HTERT RPE-1 (cell line): Measurements from ENCODE around the gene SLC45A1.
"Not testable (repeated sequence)": the region's sequence is repeated elsewhere in the genome, so short reads cannot be mapped to it uniquely, and the experiment has no call there.

ENCODE experiments used
- in situ Hi-C: fragments of 300-500 bp; cut with MboI; formaldehyde crosslinking; loops from 4 replicates; pipeline ENCODE4 v1.14.3; 2020; ENCODE audit warnings: low sequenced_read_pairs

SLC45A1 gene

GRCh38 chr1:8317647-8318381 is at the start of gene SLC45A1:
Gene SLC45A1 (plus strand): TSS chr1:8318114. CDS start chr1:8324330, 6,216 bp downstream.
- in situ Hi-C loops: loop anchor here (25.0 kb wide), 1 partner anchor 331 kb away; no protein-coding TSS in a partner anchor

- in situ Hi-C loops: no loop called here
These were observed 44.9 kb upstream of the SLC45A1 start for GRCh38 chr1:8273036-8273435.

DNA sequence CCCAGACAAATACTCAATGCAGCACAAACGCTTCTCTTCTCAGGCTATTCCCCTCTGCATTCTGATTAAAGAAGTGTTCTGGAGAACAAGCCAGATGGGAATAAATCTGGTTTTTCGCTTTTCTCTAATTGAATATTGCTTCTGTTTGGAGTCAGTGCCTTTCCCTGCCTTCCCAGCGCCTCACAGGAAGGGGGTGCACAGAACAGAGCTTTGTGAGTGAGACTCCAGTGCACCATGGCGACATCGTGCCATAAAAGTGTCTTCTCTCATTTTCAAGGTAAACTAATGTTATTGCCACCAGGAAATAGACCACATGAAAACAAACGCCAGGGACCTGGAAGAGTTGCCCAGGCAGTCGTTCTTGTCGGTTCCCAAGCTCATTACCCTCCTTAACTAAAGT is 43.6 kb upstream of the SLC45A1 start:
- in situ Hi-C loops: no loop called here

DNA sequence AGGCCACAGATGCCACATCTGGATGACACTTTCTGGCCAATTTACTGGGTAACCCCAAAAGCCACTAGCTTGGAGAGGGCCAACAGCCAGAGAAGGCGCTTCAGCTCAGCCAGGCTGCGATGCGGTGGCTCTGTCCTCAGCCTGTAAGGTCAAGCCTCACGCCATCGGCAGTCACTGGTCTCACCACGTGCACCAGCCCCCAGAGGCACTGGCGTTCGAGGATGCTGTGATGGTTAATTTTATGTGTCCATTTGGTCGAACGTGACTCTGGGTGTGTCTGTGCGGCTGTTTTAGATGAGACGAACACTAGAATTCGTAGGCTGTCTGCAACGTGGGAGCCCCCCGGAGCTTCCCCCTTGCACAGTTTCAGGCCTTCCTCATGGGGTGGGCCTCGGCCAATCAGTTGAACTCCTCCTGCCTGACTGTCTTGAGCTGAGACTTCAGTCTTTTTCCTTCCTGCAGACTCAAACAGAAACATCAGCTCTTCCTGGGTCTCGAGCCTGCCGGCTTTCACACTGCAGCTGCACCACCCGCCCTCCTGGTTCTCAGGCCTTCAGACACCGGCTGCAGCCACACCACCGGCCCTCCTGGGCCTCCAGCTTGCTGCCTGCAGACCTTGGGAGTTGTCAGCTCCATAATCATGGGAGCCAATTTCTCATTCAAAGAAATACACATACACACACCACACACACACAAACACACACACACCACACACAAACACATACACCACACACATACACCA is 41.6 kb upstream of the SLC45A1 start:
- in situ Hi-C loops: no loop called here

DNA sequence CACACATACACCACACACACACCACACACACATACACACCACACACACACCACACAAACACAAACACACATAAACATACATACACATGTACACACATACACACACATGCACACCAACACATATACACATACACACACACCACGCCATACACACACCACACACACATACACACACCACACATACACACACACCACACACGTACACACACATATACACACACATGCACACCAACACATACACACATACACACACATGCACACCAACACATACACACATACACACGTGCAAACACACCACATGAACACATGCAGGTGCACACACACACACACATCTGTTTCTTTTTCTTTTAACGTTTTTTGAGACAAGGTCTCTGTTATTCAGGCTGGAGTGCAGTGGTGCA is 41.0 kb upstream of the SLC45A1 start:
- in situ Hi-C loops: no loop called here

DNA sequence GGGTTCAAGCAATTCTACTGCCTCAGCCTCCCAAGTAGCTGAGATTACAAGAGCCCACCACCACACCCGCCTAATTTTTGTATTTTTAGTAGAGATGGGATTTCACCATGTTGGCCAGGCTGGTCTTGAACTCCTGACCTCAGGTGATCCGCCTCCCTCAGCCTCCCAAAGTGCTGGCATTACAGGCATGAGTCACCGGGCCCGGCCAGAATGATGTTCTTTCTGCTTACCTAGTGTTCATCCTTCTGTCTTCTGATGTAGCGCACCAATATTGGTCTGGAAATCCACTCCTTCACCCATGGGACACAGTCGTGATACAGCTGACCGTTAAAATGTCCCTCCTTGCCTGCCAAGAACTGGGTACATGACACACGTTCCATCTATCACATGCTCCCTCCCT is 39.2 kb upstream of the SLC45A1 start:
- in situ Hi-C loops: not testable (repeated sequence)

GRCh38 chr1:8281843-8282509 is 35.9 kb upstream of the SLC45A1 start:
- in situ Hi-C loops: no loop called here

GRCh38 chr1:8283058-8283884 is 34.6 kb upstream of the SLC45A1 start:
- in situ Hi-C loops: no loop called here

DNA sequence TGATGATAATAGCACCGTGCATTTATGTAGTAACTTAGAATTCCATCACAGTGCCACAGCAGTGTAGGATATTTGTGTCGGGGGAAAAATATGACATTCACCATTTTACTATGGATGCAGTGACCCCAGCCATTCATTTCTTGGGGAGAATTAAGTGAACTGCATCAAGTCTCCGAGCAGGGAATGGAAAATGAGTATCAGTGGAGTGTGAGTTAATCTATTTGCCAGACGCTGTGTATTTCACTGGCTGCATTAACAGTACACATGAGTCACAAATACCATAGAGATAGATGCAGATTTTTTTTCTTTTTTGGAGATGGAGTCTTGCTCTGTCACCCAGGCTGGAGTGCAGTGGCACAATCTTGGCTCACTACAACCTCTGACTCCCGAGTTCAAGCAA is 33.8 kb upstream of the SLC45A1 start:
- in situ Hi-C loops: no loop called here

GRCh38 chr1:8285103-8285502 is 32.8 kb upstream of the SLC45A1 start:
- in situ Hi-C loops: no loop called here

GRCh38 chr1:8285965-8286364 is 31.9 kb upstream of the SLC45A1 start:
- in situ Hi-C loops: no loop called here

DNA sequence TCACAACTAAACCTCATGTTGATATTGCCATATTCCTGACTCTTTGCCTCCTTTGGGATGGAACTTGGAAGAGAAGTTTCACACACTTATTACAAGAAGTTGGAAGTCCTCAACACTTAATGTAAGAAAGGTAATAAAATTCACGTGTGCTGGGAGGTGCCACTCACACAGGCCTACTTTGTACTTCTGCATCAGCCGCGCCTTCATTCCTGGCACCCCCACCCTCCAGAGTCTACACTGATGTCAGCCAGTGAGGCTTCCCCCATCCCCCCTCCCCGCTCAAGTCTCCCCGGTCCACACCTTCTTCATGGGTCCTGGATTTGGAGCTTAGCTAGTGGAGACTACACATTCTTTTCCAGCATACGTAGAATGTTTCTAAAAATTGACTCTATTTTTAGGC is 24.8 kb upstream of the SLC45A1 start:
- in situ Hi-C loops: no loop called here

DNA sequence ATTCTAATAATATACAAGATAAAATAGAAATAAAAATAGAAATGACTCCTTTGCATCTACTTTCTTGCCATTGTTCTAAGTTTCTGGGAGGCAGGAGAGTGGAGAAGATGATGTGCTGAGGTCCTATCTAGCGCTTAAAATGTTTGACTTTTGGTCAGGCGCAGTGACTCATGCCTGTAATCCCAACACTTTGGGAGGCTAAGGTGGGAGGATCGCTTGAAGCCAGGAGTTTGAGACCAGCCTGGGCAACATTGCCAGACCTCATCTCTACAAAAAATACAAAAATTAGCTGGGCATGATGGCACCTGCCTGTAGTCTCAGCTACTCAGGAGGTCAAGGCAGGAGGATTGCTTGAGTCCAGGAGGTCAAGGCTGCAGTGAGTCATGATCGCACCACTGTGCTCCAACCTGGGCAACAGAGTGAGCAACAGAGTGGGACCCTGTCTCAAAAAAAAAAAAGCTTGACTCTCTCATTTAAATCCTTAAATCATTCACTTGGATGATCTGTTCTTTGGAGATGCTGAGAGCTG is 24.2 kb upstream of the SLC45A1 start:
- in situ Hi-C loops: no loop called here

GRCh38 chr1:8294170-8294697 is 23.7 kb upstream of the SLC45A1 start:
- in situ Hi-C loops: no loop called here

DNA sequence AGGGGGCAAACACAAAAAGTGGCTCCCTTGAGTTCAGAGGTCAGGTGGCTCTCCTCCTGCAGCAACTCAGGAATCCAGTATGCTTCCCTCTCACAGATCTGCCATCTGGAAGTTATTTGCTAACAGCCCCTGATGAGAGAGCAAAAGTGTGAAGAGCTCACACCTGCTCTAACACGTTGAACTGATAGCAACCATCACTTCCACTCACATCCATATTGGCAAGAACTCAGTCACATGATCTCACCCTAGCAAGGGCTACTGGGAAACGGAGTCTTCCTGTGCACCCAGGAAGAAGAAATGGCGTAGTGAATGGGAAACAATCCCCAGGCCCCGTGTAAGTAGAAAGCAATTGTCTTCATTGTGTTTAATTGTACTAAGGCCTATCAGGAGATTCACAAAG is 20.7 kb upstream of the SLC45A1 start:
- in situ Hi-C loops: no loop called here

GRCh38 chr1:8299963-8300362 is 18.0 kb upstream of the SLC45A1 start:
- in situ Hi-C loops: loop anchor here (25.0 kb wide), 1 partner anchor 313 kb away; no protein-coding TSS in a partner anchor

- in situ Hi-C loops: loop anchor here (25.0 kb wide), 1 partner anchor 315 kb away; no protein-coding TSS in a partner anchor
These were observed 15.6 kb upstream of the SLC45A1 start for GRCh38 chr1:8302081-8302956.

GRCh38 chr1:8303141-8303540 is 14.8 kb upstream of the SLC45A1 start:
- in situ Hi-C loops: loop anchor here (25.0 kb wide), 1 partner anchor 316 kb away; no protein-coding TSS in a partner anchor

DNA sequence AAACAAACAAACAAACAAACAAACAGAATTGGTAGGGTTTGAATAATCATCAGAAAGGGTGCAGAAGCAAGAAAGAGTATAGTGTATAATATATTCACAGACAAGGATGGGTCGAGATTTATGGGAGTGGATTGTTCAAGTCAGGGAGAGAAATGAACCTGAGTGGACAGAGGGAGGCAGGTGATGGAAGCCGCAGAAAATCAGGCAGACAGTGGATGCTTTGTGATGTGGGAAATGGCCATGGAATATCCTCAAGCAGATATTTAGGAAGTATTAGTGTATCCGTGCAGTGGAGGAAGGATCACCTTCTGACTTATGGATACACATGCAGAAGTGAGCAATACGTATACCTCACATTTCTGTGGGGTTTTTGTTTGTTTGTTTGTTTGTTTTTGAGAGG is 14.0 kb upstream of the SLC45A1 start:
- in situ Hi-C loops: loop anchor here (25.0 kb wide), 1 partner anchor 317 kb away; no protein-coding TSS in a partner anchor
